SK-N-SH (cell line): ENCODE measurements around the gene DMD.

Source experiments
- CTCF ChIP-seq: fragments of 200-600 bp; sonication (generic); IDR thresholded peaks from 2 replicates; pipeline ENCODE4 v1.6.1; 2017; ENCODE audit warnings: antibody characterized with exemption, mild to moderate bottlenecking, moderate library complexity
- ELF1 ChIP-seq: IDR thresholded peaks from 2 replicates; pipeline ENCODE4 v1.4.0; 2012
- EP300 ChIP-seq, 2 experiments: IDR thresholded peaks; 2 replicates each; pipeline versions ENCODE4 v1.4.0 to v1.6.1; 2012; ENCODE audit warnings: borderline replicate concordance in 1 of 2, low read depth in 1 of 2, low read length in 1 of 2
- GABPA ChIP-seq: IDR thresholded peaks from 2 replicates; pipeline ENCODE4 v1.4.0; 2012; ENCODE audit warnings: low read depth, mild to moderate bottlenecking
- POLR2AphosphoS5 ChIP-seq: IDR thresholded peaks from 2 replicates; pipeline ENCODE4 v1.6.1; 2012; ENCODE audit warnings: low read depth, low read length
- REST ChIP-seq: IDR thresholded peaks from 2 replicates; pipeline ENCODE4 v1.6.1; 2012; ENCODE audit warnings: mild to moderate bottlenecking, low read depth, low read length, moderate library complexity
- SIN3A ChIP-seq: IDR thresholded peaks from 2 replicates; pipeline ENCODE4 v1.6.1; 2012; ENCODE audit warnings: low read depth, mild to moderate bottlenecking, low read length, moderate library complexity, borderline replicate concordance

- TF ChIP-seq SIN3A: no peak
- TF ChIP-seq ELF1: no peak
- no peak for TF ChIP-seq POLR2AphosphoS5
- TF ChIP-seq GABPA: no peak
- TF ChIP-seq EP300 (IDR thresholded peaks at IDR 0.05; ENCODE audit: borderline replicate concordance in 1 of 2, low read depth in 1 of 2, low read length in 1 of 2): no peak
- TF ChIP-seq REST: no peak
- TF ChIP-seq CTCF: no peak
Measured at GRCh38 chrX:32745323-32745722, 466.0 kb downstream of the DMD start.
